K562 (cell line): Measurements from ENCODE around the gene SERPINH1. TPM values are rescaled to one million over a fixed set of nuclear protein-coding genes. Genes with fewer than 3 reads are reported as not detected.

Experiments used
- C11orf30 ChIP-seq: fragments of 450-650 bp; IDR thresholded peaks from 2 replicates; pipeline ENCODE4 v1.6.1; 2016; ENCODE audit warnings: low read depth, mild to moderate bottlenecking
- CHD2 ChIP-seq: IDR thresholded peaks from 2 replicates; pipeline ENCODE4 v1.6.1; 2011; ENCODE audit warnings: low read depth, low read length
- ELF4 ChIP-seq: fragments of 450-650 bp; formaldehyde crosslinking; IDR thresholded peaks from 2 replicates; pipeline ENCODE4 v1.4.0; 2022; ENCODE audit warnings: missing genetic modification characterization
- GTF2A2 ChIP-seq: IDR thresholded peaks from 2 replicates; pipeline ENCODE4 v1.6.1; 2016; ENCODE audit warnings: mild to moderate bottlenecking, missing genetic modification characterization, missing compliant biosample characterization
- HNRNPLL ChIP-seq: fragments of 200-400 bp; formaldehyde crosslinking; IDR thresholded peaks from 2 replicates; pipeline ENCODE4 v1.6.1; 2017; ENCODE audit warnings: low read length, low read depth, mild to moderate bottlenecking; ENCODE audit not compliant: poor library complexity, severe bottlenecking
- KDM4B ChIP-seq, 2 experiments: fragments of 450-650 bp in 1 of 2; sonication (generic) in 1 of 2; IDR thresholded peaks; 2 replicates each; pipeline ENCODE4 v1.6.1; 2016 to 2017; ENCODE audit warnings: borderline replicate concordance in 2 of 2, antibody characterized with exemption in 1 of 2, low read depth in 1 of 2, mild to moderate bottlenecking in 1 of 2
- POLR2B ChIP-seq: fragments of 450-650 bp; IDR thresholded peaks from 2 replicates; pipeline ENCODE4 v1.6.1; 2018; ENCODE audit warnings: low read depth; ENCODE audit not compliant: partially characterized antibody
- PURB ChIP-seq: sonication (generic); formaldehyde crosslinking; IDR thresholded peaks from 2 replicates; pipeline ENCODE4 v1.9.0; 2021; ENCODE audit warnings: low read depth, mild to moderate bottlenecking, missing genetic modification reagents
- RAD21 ChIP-seq, 2 experiments: fragments of 250-450 bp in 1 of 2; fragments of 450-650 bp in 1 of 2; sonication (Bioruptor Pico) in 1 of 2; formaldehyde crosslinking in 1 of 2; IDR thresholded peaks in 1 of 2; conservative IDR thresholded peaks in 1 of 2; 2 replicates each; pipeline versions ENCODE4 v1.4.0 to v1.8.0; 2020 to 2022; ENCODE audit warnings: mild to moderate bottlenecking in 2 of 2, moderate library complexity in 1 of 2
- SLC30A9 ChIP-seq: fragments of 250-450 bp; sonication (Bioruptor Pico); IDR thresholded peaks from 2 replicates; pipeline ENCODE4 v1.8.0; 2022; ENCODE audit warnings: mild to moderate bottlenecking, moderate library complexity
- SRSF1 ChIP-seq: fragments of 200-400 bp; formaldehyde crosslinking; IDR thresholded peaks from 2 replicates; pipeline ENCODE4 v1.6.1; 2017; ENCODE audit warnings: mild to moderate bottlenecking, low read depth, low read length, moderate library complexity
- ZC3H4 ChIP-seq: sonication (generic); formaldehyde crosslinking; IDR thresholded peaks from 2 replicates; pipeline ENCODE4 v1.9.0; 2021; ENCODE audit warnings: missing genetic modification reagents, borderline replicate concordance
- ZFP1 ChIP-seq: fragments of 450-650 bp; formaldehyde crosslinking; IDR thresholded peaks from 2 replicates; pipeline ENCODE4 v1.4.0; 2020; ENCODE audit warnings: mild to moderate bottlenecking, mixed read lengths
- ZKSCAN1 ChIP-seq: fragments of 150-350 bp; IDR thresholded peaks from 2 replicates; pipeline ENCODE4 v1.6.1; 2016; ENCODE audit warnings: low read depth, low read length
- ZNF174 ChIP-seq: fragments of 250-450 bp; sonication (Bioruptor Pico); IDR thresholded peaks from 2 replicates; pipeline ENCODE4 v1.4.0; 2020; ENCODE audit warnings: mild to moderate bottlenecking
- polyA plus RNA-seq, 8 experiments: library from polyadenylated mRNA; depleted of rRNA in 4 of 8; stranded (reverse) in 5 of 8; unstranded in 3 of 8; fragments of >200 nt; fragmentation: Nextera tagmentation in 2 of 8; fragmentation: Illumina TruSeq in 1 of 8; extraction: Ambion mirVana in 2 of 8; extraction: Trizol in 1 of 8; gene quantifications; 2 replicates each; pipeline versions ENCODE4 v1.2.1 to v1.2.3, GENCODE V29; 2011 to 2014; ENCODE audit warnings: inconsistent platforms in 1 of 8, missing spikeins in 1 of 8
- total RNA-seq, 7 experiments: library from RNA; depleted of rRNA in 6 of 7; stranded (reverse); fragments of >200 nt in 6 of 7; fragmentation: Illumina TruSeq in 2 of 7; extraction: Trizol in 2 of 7; gene quantifications; 2 replicates each; pipeline versions ENCODE4 v1.2.1 to v1.2.3, GENCODE V29; 2011 to 2021; ENCODE audit warnings: low replicate concordance in 1 of 7
- TF ChIP-seq, protein P1 (sequence below): fragments of 450-650 bp; IDR thresholded peaks from 2 replicates; pipeline ENCODE4 v1.6.1; 2017; ENCODE audit warnings: mild to moderate bottlenecking, moderate library complexity
- TF ChIP-seq, protein P2 (sequence below): sonication (generic); formaldehyde crosslinking; IDR thresholded peaks from 2 replicates; pipeline ENCODE4 v1.8.1; 2023; ENCODE audit warnings: mild to moderate bottlenecking, missing genetic modification reagents
- TF ChIP-seq, protein P3 (sequence below): sonication (generic); formaldehyde crosslinking; IDR thresholded peaks from 2 replicates; pipeline ENCODE4 v1.5.0; 2020; ENCODE audit warnings: missing genetic modification reagents
- TF ChIP-seq, protein P4 (sequence below): fragments of 250-450 bp; sonication (Bioruptor Pico); IDR thresholded peaks from 2 replicates; pipeline ENCODE4 v1.8.0; 2022; ENCODE audit warnings: inconsistent platforms
- TF ChIP-seq, protein P5 (sequence below): IDR thresholded peaks from 2 replicates; pipeline ENCODE4 v1.6.1; 2011; ENCODE audit not compliant: insufficient read length; ENCODE audit errors: extremely low read depth

Gene SERPINH1
- total and polyA plus RNA-seq, 9 of the 15 experiments (the other 6 are each of a cell fraction or from before 2014, with no cell fraction given) = 2.8 to 106 (median 67.9) TPM

DNA sequence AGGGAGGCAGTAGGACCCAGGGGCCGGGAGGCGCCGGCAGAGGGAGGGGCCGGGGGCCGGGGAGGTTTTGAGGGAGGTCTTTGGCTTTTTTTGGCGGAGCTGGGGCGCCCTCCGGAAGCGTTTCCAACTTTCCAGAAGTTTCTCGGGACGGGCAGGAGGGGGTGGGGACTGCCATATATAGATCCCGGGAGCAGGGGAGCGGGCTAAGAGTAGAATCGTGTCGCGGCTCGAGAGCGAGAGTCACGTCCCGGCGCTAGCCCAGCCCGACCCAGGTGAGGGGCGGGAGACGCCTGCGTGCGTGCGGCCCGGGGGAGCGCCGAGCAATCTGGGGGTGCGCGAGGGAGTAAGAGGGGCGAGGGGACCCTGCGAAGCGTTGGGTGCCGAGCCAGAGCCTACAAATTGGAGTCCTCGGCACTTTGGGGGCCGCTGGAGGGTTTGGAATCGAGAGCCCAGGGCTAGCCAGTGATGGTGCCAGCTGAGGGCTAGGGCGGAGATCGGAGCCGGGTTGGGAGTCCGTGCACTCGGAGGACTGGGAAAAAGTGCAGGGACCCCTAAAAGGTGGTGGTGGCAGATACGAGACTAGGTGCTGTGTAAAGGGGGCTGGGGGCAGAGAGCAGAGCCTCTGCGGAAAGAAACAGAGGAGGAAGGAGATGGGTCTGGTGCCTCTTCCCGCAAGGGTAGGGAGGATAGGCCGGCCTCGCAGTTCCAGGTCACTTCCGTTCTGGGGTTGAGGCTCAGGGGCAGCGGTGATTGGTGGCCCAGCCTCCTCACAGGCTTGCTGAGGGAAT is at the start of gene SERPINH1 (continued):
- TF ChIP-seq, protein P1, sequence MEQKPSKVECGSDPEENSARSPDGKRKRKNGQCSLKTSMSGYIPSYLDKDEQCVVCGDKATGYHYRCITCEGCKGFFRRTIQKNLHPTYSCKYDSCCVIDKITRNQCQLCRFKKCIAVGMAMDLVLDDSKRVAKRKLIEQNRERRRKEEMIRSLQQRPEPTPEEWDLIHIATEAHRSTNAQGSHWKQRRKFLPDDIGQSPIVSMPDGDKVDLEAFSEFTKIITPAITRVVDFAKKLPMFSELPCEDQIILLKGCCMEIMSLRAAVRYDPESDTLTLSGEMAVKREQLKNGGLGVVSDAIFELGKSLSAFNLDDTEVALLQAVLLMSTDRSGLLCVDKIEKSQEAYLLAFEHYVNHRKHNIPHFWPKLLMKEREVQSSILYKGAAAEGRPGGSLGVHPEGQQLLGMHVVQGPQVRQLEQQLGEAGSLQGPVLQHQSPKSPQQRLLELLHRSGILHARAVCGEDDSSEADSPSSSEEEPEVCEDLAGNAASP = no peak
- TF ChIP-seq ZKSCAN1 (no peak), SLC30A9 (CRISPR knock-in tag) (no peak), GTF2A2 (tag) (peak; percentile 33; the same call in 1 of the 2 replicates), ZNF174 (CRISPR knock-in tag) (no peak), CHD2 (no peak), POLR2B (peak; percentile 97), HNRNPLL (peak; percentile 48), ZFP1 (0 out of 2 replicates have a peak, but pooled peaks have one; percentile 45), KDM4B (IDR thresholded peaks at IDR 0.05; ENCODE audit: borderline replicate concordance in 2 of 2, low read depth in 1 of 2) (peak in 1 of 2 experiments; percentile 62; a peak in 1 of 4 replicates), PURB (CRISPR knock-in tag) (no peak), RAD21 (CRISPR knock-in tag; conservative IDR thresholded peaks at IDR 0.05 in 1 of 2, IDR thresholded peaks at IDR 0.05 in 1 of 2) (no peak), SRSF1 (no peak), ELF4 (CRISPR knock-in tag) (peak; percentile 56; the same call in 1 of the 2 replicates), C11orf30 (peak; percentile 18; the same call in 1 of the 2 replicates), ZC3H4 (peak; percentile 49; the same call in 1 of the 2 replicates)
- TF ChIP-seq, protein P2, sequence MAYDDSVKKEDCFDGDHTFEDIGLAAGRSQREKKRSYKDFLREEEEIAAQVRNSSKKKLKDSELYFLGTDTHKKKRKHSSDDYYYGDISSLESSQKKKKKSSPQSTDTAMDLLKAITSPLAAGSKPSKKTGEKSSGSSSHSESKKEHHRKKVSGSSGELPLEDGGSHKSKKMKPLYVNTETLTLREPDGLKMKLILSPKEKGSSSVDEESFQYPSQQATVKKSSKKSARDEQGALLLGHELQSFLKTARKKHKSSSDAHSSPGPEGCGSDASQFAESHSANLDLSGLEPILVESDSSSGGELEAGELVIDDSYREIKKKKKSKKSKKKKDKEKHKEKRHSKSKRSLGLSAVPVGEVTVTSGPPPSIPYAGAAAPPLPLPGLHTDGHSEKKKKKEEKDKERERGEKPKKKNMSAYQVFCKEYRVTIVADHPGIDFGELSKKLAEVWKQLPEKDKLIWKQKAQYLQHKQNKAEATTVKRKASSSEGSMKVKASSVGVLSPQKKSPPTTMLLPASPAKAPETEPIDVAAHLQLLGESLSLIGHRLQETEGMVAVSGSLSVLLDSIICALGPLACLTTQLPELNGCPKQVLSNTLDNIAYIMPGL (CRISPR knock-in tag) = 0 out of 2 replicates have a peak, but pooled peaks have one; percentile 8
- TF ChIP-seq, protein P3, sequence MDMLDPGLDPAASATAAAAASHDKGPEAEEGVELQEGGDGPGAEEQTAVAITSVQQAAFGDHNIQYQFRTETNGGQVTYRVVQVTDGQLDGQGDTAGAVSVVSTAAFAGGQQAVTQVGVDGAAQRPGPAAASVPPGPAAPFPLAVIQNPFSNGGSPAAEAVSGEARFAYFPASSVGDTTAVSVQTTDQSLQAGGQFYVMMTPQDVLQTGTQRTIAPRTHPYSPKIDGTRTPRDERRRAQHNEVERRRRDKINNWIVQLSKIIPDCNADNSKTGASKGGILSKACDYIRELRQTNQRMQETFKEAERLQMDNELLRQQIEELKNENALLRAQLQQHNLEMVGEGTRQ (CRISPR knock-in tag) = no peak
- TF ChIP-seq, protein P4, sequence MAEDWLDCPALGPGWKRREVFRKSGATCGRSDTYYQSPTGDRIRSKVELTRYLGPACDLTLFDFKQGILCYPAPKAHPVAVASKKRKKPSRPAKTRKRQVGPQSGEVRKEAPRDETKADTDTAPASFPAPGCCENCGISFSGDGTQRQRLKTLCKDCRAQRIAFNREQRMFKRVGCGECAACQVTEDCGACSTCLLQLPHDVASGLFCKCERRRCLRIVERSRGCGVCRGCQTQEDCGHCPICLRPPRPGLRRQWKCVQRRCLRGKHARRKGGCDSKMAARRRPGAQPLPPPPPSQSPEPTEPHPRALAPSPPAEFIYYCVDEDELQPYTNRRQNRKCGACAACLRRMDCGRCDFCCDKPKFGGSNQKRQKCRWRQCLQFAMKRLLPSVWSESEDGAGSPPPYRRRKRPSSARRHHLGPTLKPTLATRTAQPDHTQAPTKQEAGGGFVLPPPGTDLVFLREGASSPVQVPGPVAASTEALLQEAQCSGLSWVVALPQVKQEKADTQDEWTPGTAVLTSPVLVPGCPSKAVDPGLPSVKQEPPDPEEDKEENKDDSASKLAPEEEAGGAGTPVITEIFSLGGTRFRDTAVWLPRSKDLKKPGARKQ (CRISPR knock-in tag) = no peak
- TF ChIP-seq, protein P5, sequence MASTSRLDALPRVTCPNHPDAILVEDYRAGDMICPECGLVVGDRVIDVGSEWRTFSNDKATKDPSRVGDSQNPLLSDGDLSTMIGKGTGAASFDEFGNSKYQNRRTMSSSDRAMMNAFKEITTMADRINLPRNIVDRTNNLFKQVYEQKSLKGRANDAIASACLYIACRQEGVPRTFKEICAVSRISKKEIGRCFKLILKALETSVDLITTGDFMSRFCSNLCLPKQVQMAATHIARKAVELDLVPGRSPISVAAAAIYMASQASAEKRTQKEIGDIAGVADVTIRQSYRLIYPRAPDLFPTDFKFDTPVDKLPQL = peak; percentile 38
